HG03442 (cell line): ENCODE results near the gene RDH13.
"Not testable (repeated sequence)": the region's sequence is repeated elsewhere in the genome, so short reads cannot be mapped to it uniquely, and the experiment has no call there.

Experiments used
- ATAC-seq: cut with Tn5 transposase; IDR thresholded peaks from one replicate; pipeline ENCODE4 v1.9.1; 2021; ENCODE audit warnings: mild to moderate bottlenecking, moderate library complexity; ENCODE audit not compliant: unreplicated experiment

Gene RDH13

GRCh38 chr19:55047951-55048350, 15.0 kb downstream of the RDH13 start:
- no peak for ATAC-seq

- no peak for ATAC-seq
Measured at GRCh38 chr19:55046975-55047622, 15.8 kb downstream of the RDH13 start.

GRCh38 chr19:55044771-55045716, 17.9 kb downstream of the RDH13 start:
- no peak for ATAC-seq

- ATAC-seq = no peak
Measured at GRCh38 chr19:55044286-55044685, 18.7 kb downstream of the RDH13 start.

- ATAC-seq = no peak
Measured at GRCh38 chr19:55042688-55043087, 20.3 kb downstream of the RDH13 start.

- no peak for ATAC-seq
Measured at GRCh38 chr19:55042344-55042678, 20.6 kb downstream of the RDH13 start.

GRCh38 chr19:55041627-55042343, 21.2 kb downstream of the RDH13 start:
- ATAC-seq = no peak

GRCh38 chr19:55041244-55041626, 21.7 kb downstream of the RDH13 start:
- no peak for ATAC-seq

- ATAC-seq = not testable (repeated sequence)
Measured at GRCh38 chr19:55040654-55041053, 22.3 kb downstream of the RDH13 start.

- ATAC-seq = not testable (repeated sequence)
Measured at GRCh38 chr19:55037603-55038002, 25.3 kb downstream of the RDH13 start.

GRCh38 chr19:55036058-55036457, 26.9 kb downstream of the RDH13 start:
- ATAC-seq = no peak

- ATAC-seq = no peak
Measured at GRCh38 chr19:55034751-55035150, 28.2 kb downstream of the RDH13 start.

GRCh38 chr19:55032976-55033643, 29.8 kb downstream of the RDH13 start:
- not testable (repeated sequence) for ATAC-seq

- ATAC-seq = no peak
Measured at GRCh38 chr19:55032170-55032800, 30.7 kb downstream of the RDH13 start.

- no peak for ATAC-seq
Measured at GRCh38 chr19:55031178-55031577, 31.8 kb downstream of the RDH13 start.

GRCh38 chr19:55028757-55029156, 34.2 kb downstream of the RDH13 start:
- ATAC-seq = no peak

GRCh38 chr19:55027472-55028337, 35.2 kb downstream of the RDH13 start:
- no peak for ATAC-seq

GRCh38 chr19:55027140-55027471, 35.8 kb downstream of the RDH13 start:
- ATAC-seq = not testable (repeated sequence)

- no peak for ATAC-seq
Measured at GRCh38 chr19:55024111-55024510, 38.8 kb downstream of the RDH13 start.

GRCh38 chr19:55020351-55020750, 42.6 kb downstream of the RDH13 start:
- not testable (repeated sequence) for ATAC-seq
